Panc1 (cell line): ENCODE data around the gene SRCAP. TPM values are rescaled to one million over a fixed set of nuclear protein-coding genes. Genes with fewer than 3 reads are reported as not detected.
A peak's percentile ranks its signal among the peaks of the same experiment; 100 is the strongest.

Experiments used
- ATAC-seq: fragments of 200-7000 bp; cut with Tn5 transposase; 2 replicates; pipeline ENCODE4 v1.9.1; 2020; ENCODE audit warnings: mild to moderate bottlenecking, moderate library complexity
- BruUV-seq: library from RNA; stranded (reverse); fragments of 400-500 nt; replicated peaks from 2 replicates; lab custom pipeline; 2021; lab: Mats Ljungman, UMichigan
- CTCF ChIA-PET: fragments of 300-600 bp; sonication (Branson Sonifier 250); formaldehyde crosslinking; loops from one replicate; lab custom pipeline; 2022; ENCODE audit warnings: antibody characterized with exemption; lab: Charles Lee
- POLR2A ChIA-PET: fragments of 300-600 bp; sonication (Branson Sonifier 250); formaldehyde crosslinking; loops from one replicate; lab custom pipeline; 2022; ENCODE audit warnings: antibody characterized with exemption; lab: Charles Lee
- DNase-seq: peaks from one replicate; pipeline ENCODE4 v3.0.0-alpha.2; 2010; ENCODE audit warnings: low read depth, low spot score
- H3K27ac ChIP-seq: 2 replicates; pipeline ENCODE4 v1.5.1; 2011; ENCODE audit warnings: mild to moderate bottlenecking, low read length, inconsistent platforms
- H3K27me3 ChIP-seq: fragments of 200-500 bp; sonication (Bioruptor generic); 2 replicates; pipeline ENCODE4 v1.6.0; 2014; ENCODE audit warnings: low read length, inconsistent platforms; ENCODE audit not compliant: control insufficient read depth, insufficient read depth
- H3K36me3 ChIP-seq: fragments of 200-500 bp; sonication (Bioruptor generic); 2 replicates; pipeline ENCODE4 v1.5.1; 2014; ENCODE audit warnings: inconsistent platforms, mild to moderate bottlenecking, low read length, moderate library complexity; ENCODE audit not compliant: control insufficient read depth, insufficient read depth
- H3K4me1 ChIP-seq: 2 replicates; pipeline ENCODE4 v1.5.1; 2011; ENCODE audit warnings: inconsistent platforms, mild to moderate bottlenecking, low read length, moderate library complexity; ENCODE audit not compliant: control insufficient read depth, insufficient read depth
- H3K4me3 ChIP-seq, 2 experiments: 2 replicates each; pipeline ENCODE4 v1.5.1; 2011 to 2012; ENCODE audit warnings: low read depth in 2 of 2, low read length in 2 of 2, mild to moderate bottlenecking in 2 of 2, inconsistent platforms in 1 of 2, moderate library complexity in 1 of 2
- H3K9me3 ChIP-seq: fragments of 200-500 bp; sonication (Bioruptor generic); 2 replicates; pipeline ENCODE4 v1.5.1; 2014; ENCODE audit warnings: low read depth, mild to moderate bottlenecking, inconsistent platforms, low read length, moderate library complexity; ENCODE audit not compliant: control insufficient read depth, insufficient read depth
- POLR2AphosphoS5 ChIP-seq: IDR thresholded peaks from 2 replicates; pipeline ENCODE4 v1.6.1; 2012; ENCODE audit warnings: mild to moderate bottlenecking, low read depth, low read length, moderate library complexity
- SIN3A ChIP-seq: IDR thresholded peaks from 2 replicates; pipeline ENCODE4 v1.6.1; 2012; ENCODE audit warnings: low read depth, mild to moderate bottlenecking, low read length, moderate library complexity, borderline replicate concordance; ENCODE audit not compliant: insufficient read depth
- TCF7L2 ChIP-seq: IDR thresholded peaks from 2 replicates; pipeline ENCODE4 v1.6.1; 2011; ENCODE audit warnings: mild to moderate bottlenecking, low read depth, low read length, inconsistent platforms
- in situ Hi-C: cut with HindIII; loops from 2 replicates; pipeline ENCODE4 v1.10.0; 2016; ENCODE audit warnings: low sequenced_read_pairs, low pct_unique_long_range_greater_than_20kb
- intact Hi-C: fragments of 100-400 bp; cut with micrococcal nuclease; formaldehyde crosslinking; loops from one replicate; pipeline ENCODE4 v1.10.0; 2022; ENCODE audit not compliant: unreplicated experiment
- total RNA-seq: library from RNA; stranded (reverse); gene quantifications from one replicate; pipeline ENCODE4 v1.2.1, GENCODE V29; 2021; ENCODE audit not compliant: unreplicated experiment
- TF ChIP-seq, protein P1 (sequence below), 2 experiments: IDR thresholded peaks; 2 replicates each; pipeline ENCODE4 v1.6.1; 2011 to 2012; ENCODE audit warnings: low read depth in 2 of 2, control low read depth in 1 of 2, low read length in 1 of 2, mild to moderate bottlenecking in 1 of 2, moderate library complexity in 1 of 2; ENCODE audit not compliant: insufficient read depth in 1 of 2
- TF ChIP-seq, protein P2 (sequence below): fragments of 450-650 bp; IDR thresholded peaks from 2 replicates; pipeline ENCODE4 v1.5.1; 2017; ENCODE audit warnings: mild to moderate bottlenecking

SRCAP gene
- total RNA-seq, 1 experiment from 2014 or later = 73.6 TPM

DNA sequence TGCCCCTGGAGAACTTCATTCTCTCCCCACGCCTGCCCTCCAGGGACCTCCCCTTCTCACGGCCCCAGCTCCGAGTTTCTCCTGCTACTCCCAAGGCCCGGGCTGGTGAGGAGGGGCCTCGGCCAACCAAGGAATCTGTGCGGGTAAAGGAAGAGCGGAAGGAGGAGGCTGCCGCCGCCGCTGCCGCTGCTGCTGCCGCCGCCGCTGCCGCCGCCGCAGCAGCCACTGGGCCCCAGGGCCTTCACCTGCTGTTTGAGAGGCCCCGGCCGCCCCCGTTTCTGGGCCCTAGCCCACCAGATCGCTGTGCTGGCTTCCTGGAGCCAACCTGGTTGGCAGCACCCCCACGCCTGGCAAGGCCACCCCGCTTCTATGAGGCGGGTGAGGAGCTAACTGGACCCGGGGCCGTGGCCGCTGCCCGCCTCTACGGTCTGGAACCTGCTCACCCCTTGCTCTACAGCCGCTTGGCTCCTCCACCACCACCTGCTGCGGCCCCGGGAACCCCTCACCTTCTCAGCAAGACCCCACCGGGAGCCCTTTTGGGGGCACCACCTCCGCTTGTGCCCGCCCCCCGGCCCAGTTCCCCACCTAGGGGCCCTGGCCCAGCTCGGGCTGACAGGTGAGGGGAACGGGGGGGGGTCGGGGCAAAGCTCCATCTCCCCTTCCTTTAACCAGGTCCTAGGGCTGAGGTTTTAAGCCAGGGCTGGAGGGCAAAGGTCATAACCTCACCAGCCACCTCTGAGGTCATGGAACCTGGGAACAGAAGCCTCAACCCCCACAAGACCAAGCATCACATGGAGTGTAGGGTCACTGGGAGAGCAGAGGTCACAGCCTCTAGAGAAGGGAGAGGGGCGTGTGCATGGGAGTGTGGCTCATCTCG lies 29.7 kb upstream of the SRCAP start:
- in situ Hi-C loops (no loop called here), intact Hi-C loops (no loop called here)
- H3K4me1 ChIP-seq = no peaks in the 10 kb centered on the region
- BruUV-seq = no TSS peak
- H3K9me3 ChIP-seq = no peaks in the 10 kb centered on the region
- H3K4me3 ChIP-seq = no peak overlapping the region
- ATAC-seq (0 out of 2 replicates have a peak, but pooled peaks have one; percentile 5), DNase-seq (no peak)
- CTCF ChIA-PET = no interaction called here
- H3K27me3 ChIP-seq = no peaks in the 10 kb centered on the region
- TF ChIP-seq POLR2AphosphoS5 = no peak
- TF ChIP-seq SIN3A = no peak
- TF ChIP-seq, protein P1, sequence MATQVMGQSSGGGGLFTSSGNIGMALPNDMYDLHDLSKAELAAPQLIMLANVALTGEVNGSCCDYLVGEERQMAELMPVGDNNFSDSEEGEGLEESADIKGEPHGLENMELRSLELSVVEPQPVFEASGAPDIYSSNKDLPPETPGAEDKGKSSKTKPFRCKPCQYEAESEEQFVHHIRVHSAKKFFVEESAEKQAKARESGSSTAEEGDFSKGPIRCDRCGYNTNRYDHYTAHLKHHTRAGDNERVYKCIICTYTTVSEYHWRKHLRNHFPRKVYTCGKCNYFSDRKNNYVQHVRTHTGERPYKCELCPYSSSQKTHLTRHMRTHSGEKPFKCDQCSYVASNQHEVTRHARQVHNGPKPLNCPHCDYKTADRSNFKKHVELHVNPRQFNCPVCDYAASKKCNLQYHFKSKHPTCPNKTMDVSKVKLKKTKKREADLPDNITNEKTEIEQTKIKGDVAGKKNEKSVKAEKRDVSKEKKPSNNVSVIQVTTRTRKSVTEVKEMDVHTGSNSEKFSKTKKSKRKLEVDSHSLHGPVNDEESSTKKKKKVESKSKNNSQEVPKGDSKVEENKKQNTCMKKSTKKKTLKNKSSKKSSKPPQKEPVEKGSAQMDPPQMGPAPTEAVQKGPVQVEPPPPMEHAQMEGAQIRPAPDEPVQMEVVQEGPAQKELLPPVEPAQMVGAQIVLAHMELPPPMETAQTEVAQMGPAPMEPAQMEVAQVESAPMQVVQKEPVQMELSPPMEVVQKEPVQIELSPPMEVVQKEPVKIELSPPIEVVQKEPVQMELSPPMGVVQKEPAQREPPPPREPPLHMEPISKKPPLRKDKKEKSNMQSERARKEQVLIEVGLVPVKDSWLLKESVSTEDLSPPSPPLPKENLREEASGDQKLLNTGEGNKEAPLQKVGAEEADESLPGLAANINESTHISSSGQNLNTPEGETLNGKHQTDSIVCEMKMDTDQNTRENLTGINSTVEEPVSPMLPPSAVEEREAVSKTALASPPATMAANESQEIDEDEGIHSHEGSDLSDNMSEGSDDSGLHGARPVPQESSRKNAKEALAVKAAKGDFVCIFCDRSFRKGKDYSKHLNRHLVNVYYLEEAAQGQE (IDR thresholded peaks at IDR 0.05; ENCODE audit: insufficient read depth in 1 of 2, low read depth in 2 of 2, low read length in 1 of 2) = no peak
- no peak for TF ChIP-seq TCF7L2
- TF ChIP-seq, protein P2, sequence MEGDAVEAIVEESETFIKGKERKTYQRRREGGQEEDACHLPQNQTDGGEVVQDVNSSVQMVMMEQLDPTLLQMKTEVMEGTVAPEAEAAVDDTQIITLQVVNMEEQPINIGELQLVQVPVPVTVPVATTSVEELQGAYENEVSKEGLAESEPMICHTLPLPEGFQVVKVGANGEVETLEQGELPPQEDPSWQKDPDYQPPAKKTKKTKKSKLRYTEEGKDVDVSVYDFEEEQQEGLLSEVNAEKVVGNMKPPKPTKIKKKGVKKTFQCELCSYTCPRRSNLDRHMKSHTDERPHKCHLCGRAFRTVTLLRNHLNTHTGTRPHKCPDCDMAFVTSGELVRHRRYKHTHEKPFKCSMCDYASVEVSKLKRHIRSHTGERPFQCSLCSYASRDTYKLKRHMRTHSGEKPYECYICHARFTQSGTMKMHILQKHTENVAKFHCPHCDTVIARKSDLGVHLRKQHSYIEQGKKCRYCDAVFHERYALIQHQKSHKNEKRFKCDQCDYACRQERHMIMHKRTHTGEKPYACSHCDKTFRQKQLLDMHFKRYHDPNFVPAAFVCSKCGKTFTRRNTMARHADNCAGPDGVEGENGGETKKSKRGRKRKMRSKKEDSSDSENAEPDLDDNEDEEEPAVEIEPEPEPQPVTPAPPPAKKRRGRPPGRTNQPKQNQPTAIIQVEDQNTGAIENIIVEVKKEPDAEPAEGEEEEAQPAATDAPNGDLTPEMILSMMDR = no peak
- POLR2A ChIA-PET = no interaction called here
- no peak overlapping the region for H3K27ac ChIP-seq
- H3K36me3 ChIP-seq = peaks cover 9% of the 10 kb centered on the region

- ChIA-PET CTCF (no interaction called here), POLR2A (no interaction called here)
- peaks cover 9% of the 10 kb centered on the region for H3K36me3 ChIP-seq
- H3K27ac ChIP-seq = no peak overlapping the region
- H3K4me1 ChIP-seq = no peaks in the 10 kb centered on the region
- H3K27me3 ChIP-seq = no peaks in the 10 kb centered on the region
- H3K4me3 ChIP-seq = no peak overlapping the region
- in situ Hi-C loops (no loop called here), intact Hi-C loops (no loop called here)
- no peaks in the 10 kb centered on the region for H3K9me3 ChIP-seq
- TF ChIP-seq, protein P2 = no peak
- no peak for TF ChIP-seq POLR2AphosphoS5
- TF ChIP-seq, protein P1 (IDR thresholded peaks at IDR 0.05; ENCODE audit: insufficient read depth in 1 of 2, low read depth in 2 of 2, low read length in 1 of 2) = no peak
- TF ChIP-seq TCF7L2 = no peak
- no peak for TF ChIP-seq SIN3A
- peak; percentile 52 for ATAC-seq
- DNase-seq = no peak
- TSS peak; percentile 74 for BruUV-seq
These were observed 28.8 kb upstream of the SRCAP start for GRCh38 chr16:30669903-30670824.
